DOHH2 (cell line): Measurements from ENCODE around the gene TMEM266.

ENCODE experiments used
- H3F3A ChIP-seq: fragments of 200-600 bp; sonication (generic), shearing (Covaris generic); 2 replicates; pipeline ENCODE4 v1.6.0; 2016; ENCODE audit warnings: antibody characterized with exemption, mild to moderate bottlenecking; ENCODE audit not compliant: control insufficient read depth, insufficient read depth
- H3K27ac ChIP-seq: fragments of 200-600 bp; sonication (generic); 2 replicates; pipeline ENCODE4 v1.5.1; 2014; ENCODE audit warnings: low read depth, mild to moderate bottlenecking, low read length, moderate library complexity
- H3K27me3 ChIP-seq: fragments of 200-600 bp; sonication (generic); 2 replicates; pipeline ENCODE4 v1.6.1; 2014; ENCODE audit warnings: mild to moderate bottlenecking, low read length, mixed read lengths; ENCODE audit not compliant: control insufficient read depth
- H3K36me3 ChIP-seq: fragments of 200-600 bp; sonication (generic); 2 replicates; pipeline ENCODE4 v1.6.1; 2014; ENCODE audit warnings: mild to moderate bottlenecking, low read length, moderate library complexity, mixed read lengths; ENCODE audit not compliant: control insufficient read depth
- H3K4me1 ChIP-seq: fragments of 200-600 bp; sonication (generic); 2 replicates; pipeline ENCODE4 v1.6.1; 2014; ENCODE audit warnings: mild to moderate bottlenecking, low read length, mixed read lengths; ENCODE audit not compliant: control insufficient read depth
- H3K4me2 ChIP-seq: fragments of 200-600 bp; sonication (generic); 2 replicates; pipeline ENCODE4 v1.6.0; 2014; ENCODE audit warnings: mild to moderate bottlenecking, low read length, moderate library complexity
- H3K4me3 ChIP-seq: fragments of 200-600 bp; sonication (generic); 2 replicates; pipeline ENCODE4 v1.5.1; 2014; ENCODE audit warnings: mild to moderate bottlenecking, low read length, mixed read lengths
- H3K79me2 ChIP-seq: fragments of 200-600 bp; sonication (generic); 2 replicates; pipeline ENCODE4 v1.6.1; 2014; ENCODE audit warnings: mild to moderate bottlenecking, low read length, mixed read lengths; ENCODE audit not compliant: control insufficient read depth
- H3K9me2 ChIP-seq: fragments of 200-600 bp; sonication (generic); replicated peaks from 2 replicates; pipeline ENCODE4 v1.6.1; 2014; ENCODE audit warnings: mild to moderate bottlenecking, low read length, mixed read lengths; ENCODE audit not compliant: control insufficient read depth
- H3K9me3 ChIP-seq: fragments of 200-600 bp; sonication (generic); 2 replicates; pipeline ENCODE4 v1.6.1; 2014; ENCODE audit warnings: antibody characterized with exemption, low read length, mixed read lengths; ENCODE audit not compliant: control insufficient read depth, insufficient read depth
- H4K20me1 ChIP-seq: fragments of 200-600 bp; sonication (generic); 2 replicates; pipeline ENCODE4 v1.6.0; 2014; ENCODE audit warnings: low read depth, mild to moderate bottlenecking, antibody characterized with exemption, low read length, moderate library complexity; ENCODE audit not compliant: control insufficient read depth, insufficient read depth
- CTCF ChIP-seq: fragments of 200-600 bp; sonication (generic); IDR thresholded peaks from one replicate; pipeline ENCODE4 v1.5.1; 2014; ENCODE audit warnings: antibody characterized with exemption, mild to moderate bottlenecking, low read depth, low read length; ENCODE audit not compliant: poor library complexity, severe bottlenecking
- EZH2phosphoT487 ChIP-seq: fragments of 200-600 bp; sonication (generic); IDR thresholded peaks from 2 replicates; pipeline ENCODE4 v1.6.1; 2017; ENCODE audit warnings: borderline replicate concordance, mild to moderate bottlenecking, antibody characterized with exemption, low read length, moderate library complexity, mixed read lengths

The TMEM266 gene

GRCh38 chr15:76153241-76154197, 93.7 kb downstream of the TMEM266 start:
- Histone ChIP-seq H3K4me3 (no peak overlapping the region), H3K79me2 (no peaks in the 10 kb centered on the region), H3K27ac (no peak overlapping the region), H4K20me1 (no peaks in the 10 kb centered on the region; the same call in 1 of the 2 replicates), H3K9me2 (no peaks in the 10 kb centered on the region), H3K9me3 (no peaks in the 10 kb centered on the region), H3K4me2 (no peak overlapping the region), H3K27me3 (peaks cover 5% of the 10 kb centered on the region), H3K4me1 (peaks cover 8% of the 10 kb centered on the region), H3K36me3 (no peaks in the 10 kb centered on the region), H3F3A (no peaks in the 10 kb centered on the region)
- TF ChIP-seq CTCF (no peak), EZH2phosphoT487 (no peak)

- no peaks in the 10 kb centered on the region for H4K20me1 ChIP-seq
- no peaks in the 10 kb centered on the region for H3K9me3 ChIP-seq
- H3K4me3 ChIP-seq = no peak overlapping the region
- H3K79me2 ChIP-seq = no peaks in the 10 kb centered on the region
- H3K9me2 ChIP-seq = no peaks in the 10 kb centered on the region
- H3K27ac ChIP-seq = no peak overlapping the region
- H3K4me1 ChIP-seq = peaks cover 2% of the 10 kb centered on the region
- no peaks in the 10 kb centered on the region for H3F3A ChIP-seq
- no peak overlapping the region for H3K4me2 ChIP-seq
- no peaks in the 10 kb centered on the region for H3K27me3 ChIP-seq
- TF ChIP-seq EZH2phosphoT487 = no peak
- TF ChIP-seq CTCF = no peak
- no peaks in the 10 kb centered on the region for H3K36me3 ChIP-seq
Observed at GRCh38 chr15:76155731-76156130, 95.9 kb downstream of the TMEM266 start.

- Histone ChIP-seq H3K9me2 (no peaks in the 10 kb centered on the region), H3F3A (no peaks in the 10 kb centered on the region), H3K27ac (no peak overlapping the region), H3K36me3 (no peaks in the 10 kb centered on the region), H3K9me3 (no peaks in the 10 kb centered on the region), H3K27me3 (no peaks in the 10 kb centered on the region), H3K4me2 (no peak overlapping the region), H3K79me2 (no peaks in the 10 kb centered on the region), H3K4me1 (no peaks in the 10 kb centered on the region), H3K4me3 (no peak overlapping the region), H4K20me1 (no peaks in the 10 kb centered on the region)
- no peak for TF ChIP-seq CTCF
- TF ChIP-seq EZH2phosphoT487 = no peak
Observed at GRCh38 chr15:76158226-76158625, 98.4 kb downstream of the TMEM266 start.
